Measurements from ENCODE around the gene KRT34.

- no peak for TF ChIP-seq CTCF (conservative IDR thresholded peaks at IDR 0.05; ENCODE audit: low read depth, low read length)
- TF ChIP-seq EZH2phosphoT487 (IDR thresholded peaks at IDR 0.05; ENCODE audit: borderline replicate concordance, low read length), result no peak
- TF ChIP-seq EZH2 (IDR thresholded peaks at IDR 0.05; ENCODE audit: low read length, unreplicated experiment), result no peak
These were observed 4.1 kb upstream of the KRT34 start for GRCh38 chr17:41386227-41386626.

Measured in PC-3 (cell line).